Mammary epithelial cell (primary cell): Measurements from ENCODE around the gene PPP1R9A.

ENCODE experiments used
- EZH2 ChIP-seq: IDR thresholded peaks from 2 replicates; pipeline ENCODE4 v1.6.1; 2012; ENCODE audit warnings: low read length, inconsistent platforms, borderline replicate concordance
- TF ChIP-seq, protein P1 (sequence below), 2 donors: IDR thresholded peaks in 1 of 2; conservative IDR thresholded peaks in 1 of 2; 2 replicates each; pipeline ENCODE4 v1.5.1; 2011 to 2012; ENCODE audit warnings: inconsistent platforms in 2 of 2, low read length in 2 of 2, mild to moderate bottlenecking in 2 of 2, control low read depth in 1 of 2, low read depth in 1 of 2; ENCODE audit not compliant: insufficient read depth in 1 of 2; ENCODE audit errors: extremely low read depth in 1 of 2

DNA sequence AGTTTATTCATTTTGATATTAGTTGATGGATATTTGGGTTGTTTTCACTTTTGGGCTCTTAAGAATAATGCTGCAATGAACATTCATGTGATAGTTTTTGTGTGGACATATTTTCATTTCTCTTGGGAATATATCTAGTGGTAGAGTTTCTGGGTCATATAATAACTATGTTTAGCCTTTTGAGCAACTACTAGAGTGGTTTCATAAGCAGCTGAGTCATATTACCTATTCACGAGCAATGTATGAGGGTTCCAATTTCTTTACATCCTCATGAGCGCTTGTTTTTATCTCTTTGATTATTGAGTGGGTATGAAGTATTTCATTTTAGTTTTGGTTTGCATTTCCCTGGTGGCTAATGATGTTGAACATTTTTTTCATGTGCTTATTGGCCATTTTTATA lies 234.4 kb downstream of the PPP1R9A start:
- TF ChIP-seq, protein P1, sequence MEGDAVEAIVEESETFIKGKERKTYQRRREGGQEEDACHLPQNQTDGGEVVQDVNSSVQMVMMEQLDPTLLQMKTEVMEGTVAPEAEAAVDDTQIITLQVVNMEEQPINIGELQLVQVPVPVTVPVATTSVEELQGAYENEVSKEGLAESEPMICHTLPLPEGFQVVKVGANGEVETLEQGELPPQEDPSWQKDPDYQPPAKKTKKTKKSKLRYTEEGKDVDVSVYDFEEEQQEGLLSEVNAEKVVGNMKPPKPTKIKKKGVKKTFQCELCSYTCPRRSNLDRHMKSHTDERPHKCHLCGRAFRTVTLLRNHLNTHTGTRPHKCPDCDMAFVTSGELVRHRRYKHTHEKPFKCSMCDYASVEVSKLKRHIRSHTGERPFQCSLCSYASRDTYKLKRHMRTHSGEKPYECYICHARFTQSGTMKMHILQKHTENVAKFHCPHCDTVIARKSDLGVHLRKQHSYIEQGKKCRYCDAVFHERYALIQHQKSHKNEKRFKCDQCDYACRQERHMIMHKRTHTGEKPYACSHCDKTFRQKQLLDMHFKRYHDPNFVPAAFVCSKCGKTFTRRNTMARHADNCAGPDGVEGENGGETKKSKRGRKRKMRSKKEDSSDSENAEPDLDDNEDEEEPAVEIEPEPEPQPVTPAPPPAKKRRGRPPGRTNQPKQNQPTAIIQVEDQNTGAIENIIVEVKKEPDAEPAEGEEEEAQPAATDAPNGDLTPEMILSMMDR (conservative IDR thresholded peaks at IDR 0.05 in 1 of 2, IDR thresholded peaks at IDR 0.05 in 1 of 2; ENCODE audit: extremely low read depth in 1 of 2, insufficient read depth in 1 of 2, low read depth in 1 of 2, low read length in 2 of 2): no peak
- no peak for TF ChIP-seq EZH2
